Measurements from ENCODE around the gene SFMBT1.
"Not testable (repeated sequence)": the region's sequence is repeated elsewhere in the genome, so short reads cannot be mapped to it uniquely, and the experiment has no call there.

SFMBT1 gene

GRCh38 chr3:53071882-53072431, 26.1 kb upstream of the SFMBT1 start:
- no peak overlapping the region for H3K27ac ChIP-seq (ENCODE audit: low read depth, low read length)
- H3K4me1 ChIP-seq (ENCODE audit: insufficient read depth, low read length): peaks cover 7% of the 10 kb centered on the region
- H3K4me3 ChIP-seq (ENCODE audit: low read depth in 1 of 2, low read length in 2 of 2): peak overlapping the region; percentile 47 to 86
- no peaks in the 10 kb centered on the region for H3K27me3 ChIP-seq (ENCODE audit: control insufficient read depth in 1 of 2, insufficient read depth in 2 of 2, low read length in 2 of 2)
- H3K36me3 ChIP-seq (ENCODE audit: insufficient read depth, low read length): no peaks in the 10 kb centered on the region
- H3K9me3 ChIP-seq (ENCODE audit: low read length): no peaks in the 10 kb centered on the region
- H3K9ac ChIP-seq (ENCODE audit: low read length): no peak overlapping the region

- Histone ChIP-seq H3K4me3 (ENCODE audit: low read depth in 1 of 2, low read length in 2 of 2) (no peak overlapping the region), H3K4me1 (ENCODE audit: insufficient read depth, low read length) (peaks cover 7% of the 10 kb centered on the region), H3K9ac (ENCODE audit: low read length) (no peak overlapping the region), H3K36me3 (ENCODE audit: insufficient read depth, low read length) (no peaks in the 10 kb centered on the region), H3K27me3 (ENCODE audit: control insufficient read depth in 1 of 2, insufficient read depth in 2 of 2, low read length in 2 of 2) (no peaks in the 10 kb centered on the region), H3K9me3 (ENCODE audit: low read length) (no peaks in the 10 kb centered on the region), H3K27ac (ENCODE audit: low read depth, low read length) (no peak overlapping the region)
Measured at GRCh38 chr3:53069422-53070068, 23.7 kb upstream of the SFMBT1 start.

- Histone ChIP-seq H3K27me3 (ENCODE audit: control insufficient read depth in 1 of 2, insufficient read depth in 2 of 2, low read length in 2 of 2) (no peaks in the 10 kb centered on the region), H3K9me3 (ENCODE audit: low read length) (no peaks in the 10 kb centered on the region)
Measured at GRCh38 chr3:53068176-53068575, 22.3 kb upstream of the SFMBT1 start.

GRCh38 chr3:53067567-53067966, 21.7 kb upstream of the SFMBT1 start:
- no peaks in the 10 kb centered on the region for H3K9me3 ChIP-seq (ENCODE audit: low read length)
- no peaks in the 10 kb centered on the region for H3K27me3 ChIP-seq (ENCODE audit: control insufficient read depth in 1 of 2, insufficient read depth in 2 of 2, low read length in 2 of 2)
- no peak overlapping the region for H3K9ac ChIP-seq (ENCODE audit: low read length)
- no peak overlapping the region for H3K27ac ChIP-seq (ENCODE audit: low read depth, low read length)
- H3K4me1 ChIP-seq (ENCODE audit: insufficient read depth, low read length): peaks cover 6% of the 10 kb centered on the region
- no peaks in the 10 kb centered on the region for H3K36me3 ChIP-seq (ENCODE audit: insufficient read depth, low read length)
- no peak overlapping the region for H3K4me3 ChIP-seq (ENCODE audit: low read depth in 1 of 2, low read length in 2 of 2)

More at GRCh38 chr3:53068176-53068575, 22.3 kb upstream of the SFMBT1 start:
- H3K4me1 ChIP-seq (ENCODE audit: insufficient read depth, low read length): peaks cover 7% of the 10 kb centered on the region
- no peak overlapping the region for H3K27ac ChIP-seq (ENCODE audit: low read depth, low read length)
- no peak overlapping the region for H3K4me3 ChIP-seq (ENCODE audit: low read depth in 1 of 2, low read length in 2 of 2)
- H3K9ac ChIP-seq (ENCODE audit: low read length): no peak overlapping the region
- H3K36me3 ChIP-seq (ENCODE audit: insufficient read depth, low read length): no peaks in the 10 kb centered on the region

- Histone ChIP-seq H3K27me3 (ENCODE audit: control insufficient read depth in 1 of 2, insufficient read depth in 2 of 2, low read length in 2 of 2) (no peaks in the 10 kb centered on the region), H3K9me3 (ENCODE audit: low read length) (no peaks in the 10 kb centered on the region), H3K4me3 (ENCODE audit: low read depth in 1 of 2, low read length in 2 of 2) (no peak overlapping the region), H3K9ac (ENCODE audit: low read length) (no peak overlapping the region), H3K4me1 (ENCODE audit: insufficient read depth, low read length) (no peaks in the 10 kb centered on the region), H3K27ac (ENCODE audit: low read depth, low read length) (no peak overlapping the region), H3K36me3 (ENCODE audit: insufficient read depth, low read length) (no peaks in the 10 kb centered on the region)
Measured at GRCh38 chr3:53065841-53066480, 20.1 kb upstream of the SFMBT1 start.

GRCh38 chr3:53062905-53063304, 17.0 kb upstream of the SFMBT1 start:
- Histone ChIP-seq H3K36me3 (ENCODE audit: insufficient read depth, low read length) (no peaks in the 10 kb centered on the region), H3K9me3 (ENCODE audit: low read length) (no peaks in the 10 kb centered on the region), H3K4me3 (ENCODE audit: low read depth in 1 of 2, low read length in 2 of 2) (no peak overlapping the region), H3K9ac (ENCODE audit: low read length) (no peak overlapping the region), H3K27ac (ENCODE audit: low read depth, low read length) (no peak overlapping the region), H3K4me1 (ENCODE audit: insufficient read depth, low read length) (no peaks in the 10 kb centered on the region), H3K27me3 (ENCODE audit: control insufficient read depth in 1 of 2, insufficient read depth in 2 of 2, low read length in 2 of 2) (no peaks in the 10 kb centered on the region)

- Histone ChIP-seq H3K27ac (ENCODE audit: low read depth, low read length) (no peak overlapping the region), H3K4me3 (ENCODE audit: low read depth in 1 of 2, low read length in 2 of 2) (no peak overlapping the region), H3K4me1 (ENCODE audit: insufficient read depth, low read length) (no peaks in the 10 kb centered on the region), H3K36me3 (ENCODE audit: insufficient read depth, low read length) (no peaks in the 10 kb centered on the region), H3K9me3 (ENCODE audit: low read length) (no peaks in the 10 kb centered on the region), H3K9ac (ENCODE audit: low read length) (no peak overlapping the region), H3K27me3 (ENCODE audit: control insufficient read depth in 1 of 2, insufficient read depth in 2 of 2, low read length in 2 of 2) (no peaks in the 10 kb centered on the region)
Measured at GRCh38 chr3:53056442-53056841, 10.6 kb upstream of the SFMBT1 start.

GRCh38 chr3:53054233-53054632, 8.4 kb upstream of the SFMBT1 start:
- not testable (repeated sequence) for H3K9ac ChIP-seq (ENCODE audit: low read length); H3K4me3 ChIP-seq (ENCODE audit: low read depth in 1 of 2, low read length in 2 of 2); H3K9me3 ChIP-seq (ENCODE audit: low read length); H3K27ac ChIP-seq (ENCODE audit: low read depth, low read length); H3K27me3 ChIP-seq (ENCODE audit: control insufficient read depth in 1 of 2, insufficient read depth in 2 of 2, low read length in 2 of 2); H3K36me3 ChIP-seq (ENCODE audit: insufficient read depth, low read length); H3K4me1 ChIP-seq (ENCODE audit: insufficient read depth, low read length)

- no peak overlapping the region for H3K27ac ChIP-seq (ENCODE audit: low read depth, low read length)
- H3K4me1 ChIP-seq (ENCODE audit: insufficient read depth, low read length): no peaks in the 10 kb centered on the region
- no peaks in the 10 kb centered on the region for H3K9me3 ChIP-seq (ENCODE audit: low read length)
- H3K27me3 ChIP-seq (ENCODE audit: control insufficient read depth in 1 of 2, insufficient read depth in 2 of 2, low read length in 2 of 2): no peaks in the 10 kb centered on the region
- no peak overlapping the region for H3K4me3 ChIP-seq (ENCODE audit: low read depth in 1 of 2, low read length in 2 of 2)
- H3K9ac ChIP-seq (ENCODE audit: low read length): no peak overlapping the region
- no peaks in the 10 kb centered on the region for H3K36me3 ChIP-seq (ENCODE audit: insufficient read depth, low read length)
Measured at GRCh38 chr3:53051929-53052328, 6.1 kb upstream of the SFMBT1 start.

- no peak overlapping the region for H3K27ac ChIP-seq (ENCODE audit: low read depth, low read length)
- H3K36me3 ChIP-seq (ENCODE audit: insufficient read depth, low read length): no peaks in the 10 kb centered on the region
- no peaks in the 10 kb centered on the region for H3K9me3 ChIP-seq (ENCODE audit: low read length)
- H3K4me1 ChIP-seq (ENCODE audit: insufficient read depth, low read length): no peaks in the 10 kb centered on the region
- no peak overlapping the region for H3K9ac ChIP-seq (ENCODE audit: low read length)
- no peaks in the 10 kb centered on the region for H3K27me3 ChIP-seq (ENCODE audit: control insufficient read depth in 1 of 2, insufficient read depth in 2 of 2, low read length in 2 of 2)
- H3K4me3 ChIP-seq (ENCODE audit: low read depth in 1 of 2, low read length in 2 of 2): no peak overlapping the region
Measured at GRCh38 chr3:53049987-53050386, 4.1 kb upstream of the SFMBT1 start.

- Histone ChIP-seq H3K4me1 (ENCODE audit: insufficient read depth, low read length) (peaks cover 8% of the 10 kb centered on the region), H3K9me3 (ENCODE audit: low read length) (no peaks in the 10 kb centered on the region), H3K27ac (ENCODE audit: low read depth, low read length) (no peak overlapping the region), H3K27me3 (ENCODE audit: control insufficient read depth in 1 of 2, insufficient read depth in 2 of 2, low read length in 2 of 2) (no peaks in the 10 kb centered on the region), H3K4me3 (ENCODE audit: low read depth in 1 of 2, low read length in 2 of 2) (peak overlapping the region; percentile 53 to 94), H3K36me3 (ENCODE audit: insufficient read depth, low read length) (no peaks in the 10 kb centered on the region), H3K9ac (ENCODE audit: low read length) (no peak overlapping the region)
Measured at GRCh38 chr3:53046171-53047170, 598 bp upstream of the SFMBT1 start.

Measured in muscle layer of colon (tissue), 2 donors.